Fibroblast of skin of right biceps (primary cell): Measurements from ENCODE around the gene AFF1.
A peak's percentile ranks its signal among the peaks of the same experiment; 100 is the strongest.

Experiments
- DNase-seq: peaks from one replicate; pipeline ENCODE4 v3.0.0-alpha.2; 2013

Gene AFF1

GRCh38 chr4:86924811-86925210 is 10.0 kb upstream of the AFF1 start:
- peak; percentile 95 for DNase-seq

- DNase-seq = peak; percentile 29
These were observed 8.2 kb upstream of the AFF1 start for GRCh38 chr4:86926435-86927086.

DNA sequence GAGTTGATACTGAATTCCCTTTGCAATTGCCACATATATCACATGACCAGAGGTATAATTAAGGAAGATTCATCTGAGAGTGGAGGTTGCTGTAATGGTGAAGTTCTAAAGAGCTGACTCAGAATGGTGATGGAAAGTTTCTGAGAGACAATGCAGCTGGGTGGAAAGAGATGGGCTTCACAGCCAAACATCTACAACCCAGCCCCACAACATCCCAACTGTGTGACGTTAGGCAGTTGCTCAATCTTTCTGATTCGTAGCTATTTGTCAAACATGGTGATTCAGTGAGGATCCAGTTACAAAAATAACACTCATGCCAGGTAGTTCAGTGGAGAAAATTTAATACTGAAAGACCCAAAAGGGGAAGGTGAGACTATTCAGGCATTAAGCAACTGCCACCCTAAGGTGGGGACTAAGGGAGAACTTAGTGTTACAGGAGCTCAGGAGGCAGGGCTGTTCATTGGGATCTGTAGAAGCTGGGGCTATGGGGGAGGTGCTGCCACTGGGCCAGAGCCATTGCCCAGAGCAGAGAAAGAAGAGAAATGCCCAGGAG is 6.9 kb upstream of the AFF1 start:
- DNase-seq = peak; percentile 96

DNA sequence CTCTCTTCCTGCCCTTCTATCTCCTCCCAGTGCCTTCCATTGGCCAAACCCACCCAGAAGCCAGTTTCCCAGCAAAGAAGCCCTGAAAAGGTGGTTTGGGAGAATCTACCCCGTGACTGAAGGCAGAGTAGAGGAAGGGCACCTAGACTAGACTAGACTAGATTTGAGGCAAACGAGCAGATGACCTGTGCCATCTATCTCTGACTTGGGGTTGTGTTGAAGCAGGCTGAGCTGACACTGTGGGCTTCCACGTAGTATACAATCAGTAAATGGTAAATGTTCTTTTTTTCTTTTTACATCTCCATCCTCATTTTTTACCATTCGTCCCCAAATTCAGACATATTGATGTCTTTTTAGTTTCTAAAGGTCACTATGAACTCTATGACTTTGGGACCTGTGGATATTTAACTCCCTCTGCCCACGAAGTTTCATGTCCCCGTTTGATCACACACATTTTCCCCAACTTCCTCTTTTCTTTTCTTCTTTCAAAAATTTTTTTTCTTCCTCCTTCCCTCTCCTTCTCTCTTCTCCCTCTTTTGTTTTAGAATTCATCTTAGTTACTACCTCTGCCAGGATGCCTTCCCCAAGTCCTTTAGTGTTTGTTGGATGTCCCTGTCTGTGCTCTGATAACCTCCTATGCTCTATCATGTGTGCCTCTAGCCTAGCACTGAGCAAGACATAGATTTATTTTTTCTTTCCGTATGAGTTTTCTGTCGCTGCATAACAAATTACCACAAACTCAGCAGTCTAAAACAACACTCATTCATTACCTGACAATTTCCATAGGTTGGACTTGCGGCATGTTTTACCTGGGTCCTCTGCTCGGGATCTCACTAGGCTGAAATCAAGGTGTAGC is 6.2 kb upstream of the AFF1 start:
- DNase-seq = no peak

GRCh38 chr4:86934147-86934770 is 552 bp upstream of the AFF1 start:
- DNase-seq = no peak

DNA sequence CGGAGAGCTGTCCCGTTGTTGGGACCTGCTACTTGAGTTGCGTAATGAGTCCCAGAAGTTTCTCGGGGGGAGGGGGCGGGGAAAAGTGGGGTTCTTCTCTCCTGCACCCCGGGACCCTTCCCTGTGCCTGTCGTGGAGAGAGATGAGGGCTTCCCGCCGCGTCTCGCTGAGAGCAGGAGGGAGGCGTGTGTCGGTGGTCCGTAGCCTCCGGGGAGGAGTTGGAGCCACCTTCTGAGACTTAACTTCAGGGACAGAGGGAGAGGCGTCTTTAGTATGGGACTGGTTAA is 698 bp downstream of the AFF1 start:
- DNase-seq = no peak

DNA sequence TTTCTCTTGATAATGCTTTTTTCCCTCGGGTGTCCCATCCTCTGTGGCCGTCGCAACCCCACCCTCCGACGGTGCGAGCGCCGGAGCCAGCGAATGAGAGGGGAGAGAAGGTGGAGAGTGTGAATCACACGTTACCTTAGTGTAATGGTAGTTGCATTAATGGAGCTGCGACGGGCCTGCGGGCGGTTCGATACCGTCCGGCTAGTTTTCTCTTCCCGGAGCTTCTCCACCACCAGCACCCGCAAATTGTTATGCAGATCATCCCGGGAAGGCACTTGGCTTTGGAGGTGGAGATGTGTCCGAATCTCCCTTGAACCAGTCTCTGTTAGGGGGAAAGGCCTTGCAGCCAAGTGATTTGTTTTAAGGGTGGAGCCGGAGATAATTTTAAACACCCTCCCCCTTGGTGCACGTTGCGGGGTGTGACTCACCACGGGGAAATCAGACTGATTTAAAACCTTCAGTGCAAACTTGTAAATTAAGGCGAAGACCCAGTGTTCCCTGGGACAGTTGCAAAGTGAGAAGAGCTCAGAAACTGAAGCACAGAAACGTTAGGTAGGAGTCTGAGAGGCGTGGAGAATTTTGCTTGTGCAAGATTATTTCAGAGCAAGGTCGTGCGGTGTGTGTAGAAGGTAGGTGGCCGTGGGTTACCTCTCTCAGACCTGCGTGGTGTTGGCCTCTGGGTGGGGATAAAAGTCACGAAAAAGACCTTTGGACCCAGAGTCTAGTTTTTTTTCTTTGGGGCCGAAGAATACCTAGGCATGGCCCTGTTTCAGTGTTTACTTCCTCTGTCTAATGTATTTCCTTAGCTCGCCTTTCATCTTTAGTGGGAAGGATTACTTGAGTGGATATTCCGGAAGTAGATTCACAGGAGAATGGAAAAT is 1.3 kb downstream of the AFF1 start:
- peak; percentile 66 for DNase-seq

GRCh38 chr4:86938771-86939520 is 4.1 kb downstream of the AFF1 start:
- no peak for DNase-seq

DNA sequence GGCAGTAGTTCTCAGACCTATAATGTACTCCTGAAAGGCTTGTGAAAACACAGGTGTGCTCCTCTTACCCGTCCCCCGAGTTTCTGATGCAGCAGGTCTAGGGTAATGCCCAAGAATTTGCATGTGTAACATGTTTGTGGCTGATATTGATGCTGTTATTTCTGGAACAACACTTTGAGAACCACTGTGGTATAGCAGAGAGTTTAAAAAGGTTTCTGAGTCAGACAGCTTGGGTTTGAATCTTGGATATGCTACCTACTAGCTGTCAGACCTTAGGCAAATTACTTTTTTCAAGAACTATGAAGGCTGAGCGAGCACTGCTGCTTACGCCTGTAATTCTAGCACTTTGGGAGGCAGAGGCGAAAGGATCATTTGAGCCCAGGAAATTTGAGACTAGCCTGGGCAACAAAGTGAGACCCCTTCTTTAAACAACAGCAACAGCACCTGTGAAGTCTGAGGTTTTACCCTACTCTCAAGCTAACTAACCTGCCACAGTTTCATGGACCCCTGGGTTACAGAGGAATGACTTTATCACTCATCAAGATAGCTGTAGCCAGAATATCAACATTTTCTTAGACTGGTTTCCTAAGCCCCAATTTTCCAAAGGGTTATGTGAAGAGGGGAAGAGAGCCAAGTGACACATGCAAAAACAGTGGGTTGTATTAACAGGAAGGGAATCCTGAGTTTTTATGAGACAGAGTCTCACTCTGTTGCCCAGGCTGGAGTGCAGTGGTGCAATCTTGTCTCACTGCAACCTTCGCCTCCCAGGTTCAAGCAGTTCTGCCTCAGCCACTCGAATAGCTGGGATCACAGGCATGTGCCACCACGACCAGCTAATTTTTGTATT is 5.1 kb downstream of the AFF1 start:
- no peak for DNase-seq

- no peak for DNase-seq
These were observed 6.2 kb downstream of the AFF1 start for GRCh38 chr4:86940920-86941460.

DNA sequence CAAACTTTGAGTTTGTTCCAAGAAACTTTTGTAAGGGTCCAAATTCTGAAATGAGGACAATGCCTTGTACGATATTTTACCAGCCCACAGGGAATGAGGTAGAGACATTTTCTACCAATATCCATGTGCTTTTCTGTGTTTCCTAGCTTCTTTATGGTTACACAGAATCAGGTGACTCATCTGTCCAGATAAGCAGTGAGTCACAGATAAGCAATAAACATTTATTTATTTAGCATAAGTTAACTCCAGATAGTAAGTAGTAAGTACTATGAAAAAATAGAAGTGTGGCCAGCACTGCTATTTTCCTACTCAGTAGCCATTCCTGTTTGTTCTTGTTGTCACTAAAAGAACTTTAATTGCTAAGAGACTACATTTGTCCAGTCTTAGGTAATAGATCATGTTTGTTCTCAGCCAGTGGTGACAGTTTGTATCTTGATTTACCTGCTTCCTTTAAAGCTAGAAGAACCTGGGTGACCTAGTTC is 7.4 kb downstream of the AFF1 start:
- DNase-seq = no peak

GRCh38 chr4:86944964-86945781 is 10.4 kb downstream of the AFF1 start:
- no peak for DNase-seq

- DNase-seq = no peak
These were observed 12.2 kb downstream of the AFF1 start for GRCh38 chr4:86946868-86947500.

DNA sequence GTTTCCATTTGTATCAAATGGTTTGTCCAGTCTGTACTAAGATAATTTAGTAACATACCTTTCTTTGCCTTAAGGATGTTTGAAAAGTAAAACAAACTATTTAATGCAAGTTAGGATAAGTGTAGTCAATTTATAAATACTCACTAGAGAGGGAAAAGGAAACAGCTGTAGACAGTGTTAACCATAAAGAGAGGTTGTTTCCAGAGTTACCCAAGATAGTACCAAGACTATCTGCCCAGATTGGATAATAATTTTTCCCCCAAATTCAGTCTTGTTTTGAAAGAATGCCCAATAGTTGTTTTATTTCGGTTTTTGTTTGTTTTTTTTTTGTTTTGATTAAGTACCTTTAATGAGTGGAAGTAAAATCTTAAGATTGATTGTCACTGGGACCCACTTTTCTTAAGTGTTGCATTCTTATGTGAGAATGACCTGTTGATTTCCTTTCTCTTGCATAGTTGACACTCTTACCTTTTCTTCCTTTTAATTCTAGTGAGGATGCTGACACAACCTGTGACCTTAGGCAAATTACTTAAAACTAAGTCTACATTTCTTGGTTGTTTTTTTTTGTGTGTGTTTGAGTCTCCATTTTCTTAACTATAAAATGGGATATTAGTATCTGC is 12.8 kb downstream of the AFF1 start:
- no peak for DNase-seq

DNA sequence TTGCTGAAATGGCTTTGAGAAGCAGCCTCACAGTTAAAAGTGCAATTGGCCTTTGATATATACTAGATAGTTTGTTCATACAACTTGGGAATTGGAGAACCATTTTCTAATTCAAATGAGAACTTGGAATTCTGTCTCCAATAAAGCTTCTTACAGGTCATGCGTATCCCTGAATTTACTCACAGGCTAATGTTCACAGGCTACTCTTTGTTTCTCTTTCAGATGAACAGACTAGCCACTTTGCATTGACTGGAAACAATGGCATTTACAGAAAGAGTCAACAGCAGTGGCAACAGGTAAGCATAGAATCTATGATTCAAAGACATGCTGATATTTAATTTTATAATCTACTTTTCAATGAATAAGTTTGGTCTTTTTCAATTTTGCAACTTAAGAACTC is 13.5 kb downstream of the AFF1 start:
- no peak for DNase-seq

DNA sequence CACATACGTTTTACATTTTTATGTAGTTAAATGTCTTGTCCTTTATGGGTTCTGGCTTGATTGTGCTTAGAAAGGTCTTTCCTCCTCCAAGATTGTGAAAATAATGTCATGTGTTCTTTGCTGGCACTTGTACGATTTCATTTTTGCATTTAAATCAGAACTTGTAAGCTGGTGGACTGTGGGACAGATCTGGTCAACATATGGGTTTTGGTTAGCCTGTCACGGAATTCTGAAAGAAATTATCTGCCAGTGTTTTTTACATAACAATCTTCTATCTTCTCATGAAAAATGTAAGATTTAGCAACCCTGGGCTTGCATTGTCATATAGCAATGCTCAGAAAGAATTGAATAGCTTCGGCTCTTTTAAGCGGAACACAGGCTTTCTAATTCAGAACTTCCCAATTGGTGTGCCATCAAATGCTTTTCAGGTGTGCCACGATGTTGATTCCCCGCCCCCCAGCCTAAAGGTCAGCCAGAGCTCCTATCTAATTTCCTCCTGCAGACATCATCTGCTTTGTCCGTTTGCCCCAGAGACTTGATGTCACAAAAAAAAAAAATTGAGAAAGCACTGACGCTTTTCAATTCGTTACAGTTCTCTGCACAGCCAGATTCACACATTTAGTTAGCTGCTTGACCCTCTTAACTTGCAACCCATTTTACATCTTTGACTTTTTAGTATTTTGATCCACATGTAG is 16.2 kb downstream of the AFF1 start:
- DNase-seq = no peak

DNA sequence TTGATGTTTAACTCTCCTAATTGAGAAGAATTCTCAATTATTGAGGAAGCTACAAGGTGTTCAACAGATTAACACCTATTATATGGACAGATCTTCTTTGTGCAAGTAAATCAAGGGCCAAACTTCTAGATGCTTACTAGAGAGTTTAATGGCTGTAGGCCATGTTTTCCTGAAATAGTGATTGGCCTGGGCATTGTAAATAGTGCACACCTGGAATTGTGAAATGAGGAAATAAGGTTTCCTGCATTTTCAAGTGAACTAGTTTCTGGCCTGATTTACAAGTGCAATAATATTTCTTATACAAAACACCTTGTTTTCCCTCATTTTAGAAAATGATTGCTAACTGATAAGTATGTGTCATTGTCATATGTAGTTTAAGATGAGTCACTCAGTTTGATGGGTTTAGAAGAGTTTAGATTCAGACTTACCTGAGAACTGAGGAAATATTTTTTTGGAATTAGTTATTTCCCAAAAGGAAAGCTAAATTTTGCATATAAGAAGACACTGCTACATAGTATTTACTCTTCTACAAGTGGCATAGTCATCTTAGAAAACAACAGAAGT is 21.2 kb downstream of the AFF1 start:
- no peak for DNase-seq

DNA sequence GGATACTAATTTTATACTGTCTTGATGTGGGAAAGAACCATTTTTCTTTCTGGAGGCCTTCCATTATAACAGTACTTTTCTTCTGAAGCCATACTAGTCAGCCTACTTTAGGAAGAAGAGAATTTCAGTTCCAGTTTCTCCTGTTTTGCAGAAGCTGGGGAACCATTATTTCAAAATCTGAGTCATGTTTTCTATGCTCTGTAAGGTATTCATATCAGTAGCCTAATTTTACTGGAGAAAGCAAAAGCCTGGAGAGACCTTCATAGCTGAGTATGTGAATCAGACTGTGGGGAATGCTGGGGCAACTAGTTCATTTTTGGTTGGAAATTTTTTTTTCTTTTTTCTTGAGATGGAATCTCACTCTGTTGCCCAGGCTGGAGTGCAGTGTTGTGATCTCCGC is 22.4 kb downstream of the AFF1 start:
- peak; percentile 85 for DNase-seq
